Uterus (tissue), 4 donors: ENCODE data around the gene CD2AP. TPM values are rescaled to one million over a fixed set of nuclear protein-coding genes. Genes with fewer than 3 reads are reported as not detected.
"Not testable (repeated sequence)": the region's sequence is repeated elsewhere in the genome, so short reads cannot be mapped to it uniquely, and the experiment has no call there.

Source experiments
- DNase-seq, 2 donors: peaks; one replicate each; pipeline ENCODE4 v3.0.0-alpha.2; 2019 to 2020
- H3K27ac ChIP-seq, 2 donors: fragments of 200-600 bp; sonication (generic); 1 replicate in 1 of 2; 2 replicates in 1 of 2; pipeline ENCODE4 v1.5.1; 2016 to 2018
- H3K27me3 ChIP-seq, 2 donors: fragments of 200-600 bp; sonication (generic); one replicate each; pipeline ENCODE4 v1.5.1; 2018 to 2019; ENCODE audit warnings: control low read depth in 1 of 2
- H3K36me3 ChIP-seq, 2 donors: fragments of 200-600 bp; sonication (generic); one replicate each; pipeline ENCODE4 v1.5.1; 2019; ENCODE audit warnings: control low read depth in 1 of 2
- H3K4me1 ChIP-seq, 2 donors: fragments of 200-600 bp; sonication (generic); one replicate each; pipeline ENCODE4 v1.5.1; 2018 to 2019; ENCODE audit warnings: control low read depth in 1 of 2
- H3K4me3 ChIP-seq, 2 donors: fragments of 200-600 bp; sonication (generic); 1 replicate in 1 of 2; 2 replicates in 1 of 2; pipeline ENCODE4 v1.5.1; 2018 to 2019; ENCODE audit warnings: mild to moderate bottlenecking in 1 of 2
- H3K9me3 ChIP-seq, 2 donors: fragments of 200-600 bp; sonication (generic); one replicate each; pipeline ENCODE4 v1.5.1; 2019; ENCODE audit warnings: control low read depth in 1 of 2
- POLR2A ChIP-seq, 2 donors: fragments of 450-650 bp; IDR thresholded peaks; one replicate each; pipeline ENCODE4 v1.6.1; 2016; ENCODE audit warnings: antibody characterized with exemption in 2 of 2, mild to moderate bottlenecking in 1 of 2, moderate library complexity in 1 of 2
- intact Hi-C: fragments of 100-400 bp; cut with DNase I; formaldehyde crosslinking; loops from one replicate; pipeline ENCODE4 v1.15.1; 2023; ENCODE audit warnings: low total_unique reads
- total RNA-seq, 4 donors: library from RNA; depleted of rRNA in 3 of 4; stranded (reverse); fragments of >200 nt in 3 of 4; gene quantifications; one replicate each; pipeline versions ENCODE4 v1.1.0 to v1.2.4, GENCODE V29; 2014 to 2023
- TF ChIP-seq, protein P1 (sequence below), 4 experiments: fragments of 200-600 bp in 2 of 4; fragments of 450-650 bp in 2 of 4; sonication (generic) in 2 of 4; IDR thresholded peaks; one replicate each; pipeline ENCODE4 v1.5.1; 2016 to 2019; ENCODE audit warnings: antibody characterized with exemption in 4 of 4, mild to moderate bottlenecking in 2 of 4, moderate library complexity in 1 of 4
- donor health status: DM: yes; HTN: yes; CAD: no.

CD2AP gene
- total RNA-seq, 4 donors from 2014 or later: 11.0 to 63.9 (median 24.3) TPM

DNA sequence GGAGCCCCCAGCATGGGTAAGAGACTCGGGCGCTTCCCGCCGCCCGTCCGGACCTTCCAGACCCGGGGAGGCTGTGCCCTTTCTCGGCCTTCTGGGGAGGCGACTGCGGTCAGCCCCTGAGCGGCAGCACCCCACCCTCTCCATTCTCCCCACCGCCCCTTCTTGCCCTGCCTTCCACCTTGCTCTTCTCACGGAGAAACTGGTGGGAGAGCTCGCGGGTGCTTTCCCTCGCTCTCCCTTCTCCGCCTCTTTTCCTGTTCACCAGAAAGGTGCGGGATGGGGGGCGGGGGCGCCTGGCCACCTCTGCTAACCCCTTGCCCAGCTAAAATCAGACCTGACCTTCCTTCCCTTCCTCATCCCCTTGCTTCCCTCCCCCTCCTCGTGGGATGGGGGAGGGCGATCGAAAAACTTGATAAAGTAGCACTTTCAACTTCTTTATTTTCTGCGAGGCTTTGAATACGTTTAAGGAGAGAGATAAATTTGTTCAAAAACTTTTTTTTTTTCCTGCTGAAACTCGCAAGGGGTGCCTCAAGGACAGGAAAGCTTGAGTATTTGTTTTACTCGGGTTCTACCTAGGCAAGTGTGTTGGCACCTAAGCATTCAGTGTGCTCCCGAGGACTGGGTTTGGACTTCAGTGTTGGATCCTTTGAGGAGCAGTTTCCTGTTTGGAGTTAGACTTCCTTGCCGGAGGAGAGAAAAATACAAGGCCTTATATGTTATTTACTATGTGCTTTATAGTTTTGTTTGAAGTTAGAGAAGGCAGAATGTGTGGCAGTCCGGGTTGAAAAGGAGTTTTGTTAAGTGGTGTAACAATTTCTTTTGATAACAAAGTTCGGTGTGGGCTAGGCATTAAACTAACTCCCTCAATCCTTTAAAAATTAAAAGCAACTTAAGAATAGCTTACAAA, 897 bp downstream of the CD2AP start:
- H3K9me3 ChIP-seq: no peaks in the 10 kb centered on the region
- H3K4me1 ChIP-seq: no peaks in the 10 kb centered on the region
- no peak for DNase-seq
- no peaks in the 10 kb centered on the region for H3K27me3 ChIP-seq
- H3K27ac ChIP-seq: peak overlapping the region; percentile 95 to 98
- H3K36me3 ChIP-seq: no peaks in the 10 kb centered on the region
- H3K4me3 ChIP-seq: peak overlapping the region; percentile 80 to 94
- TF ChIP-seq, protein P1, sequence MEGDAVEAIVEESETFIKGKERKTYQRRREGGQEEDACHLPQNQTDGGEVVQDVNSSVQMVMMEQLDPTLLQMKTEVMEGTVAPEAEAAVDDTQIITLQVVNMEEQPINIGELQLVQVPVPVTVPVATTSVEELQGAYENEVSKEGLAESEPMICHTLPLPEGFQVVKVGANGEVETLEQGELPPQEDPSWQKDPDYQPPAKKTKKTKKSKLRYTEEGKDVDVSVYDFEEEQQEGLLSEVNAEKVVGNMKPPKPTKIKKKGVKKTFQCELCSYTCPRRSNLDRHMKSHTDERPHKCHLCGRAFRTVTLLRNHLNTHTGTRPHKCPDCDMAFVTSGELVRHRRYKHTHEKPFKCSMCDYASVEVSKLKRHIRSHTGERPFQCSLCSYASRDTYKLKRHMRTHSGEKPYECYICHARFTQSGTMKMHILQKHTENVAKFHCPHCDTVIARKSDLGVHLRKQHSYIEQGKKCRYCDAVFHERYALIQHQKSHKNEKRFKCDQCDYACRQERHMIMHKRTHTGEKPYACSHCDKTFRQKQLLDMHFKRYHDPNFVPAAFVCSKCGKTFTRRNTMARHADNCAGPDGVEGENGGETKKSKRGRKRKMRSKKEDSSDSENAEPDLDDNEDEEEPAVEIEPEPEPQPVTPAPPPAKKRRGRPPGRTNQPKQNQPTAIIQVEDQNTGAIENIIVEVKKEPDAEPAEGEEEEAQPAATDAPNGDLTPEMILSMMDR (IDR thresholded peaks at IDR 0.05): no peak
- no peak for TF ChIP-seq POLR2A (IDR thresholded peaks at IDR 0.05)
- intact Hi-C loops: no loop called here

DNA sequence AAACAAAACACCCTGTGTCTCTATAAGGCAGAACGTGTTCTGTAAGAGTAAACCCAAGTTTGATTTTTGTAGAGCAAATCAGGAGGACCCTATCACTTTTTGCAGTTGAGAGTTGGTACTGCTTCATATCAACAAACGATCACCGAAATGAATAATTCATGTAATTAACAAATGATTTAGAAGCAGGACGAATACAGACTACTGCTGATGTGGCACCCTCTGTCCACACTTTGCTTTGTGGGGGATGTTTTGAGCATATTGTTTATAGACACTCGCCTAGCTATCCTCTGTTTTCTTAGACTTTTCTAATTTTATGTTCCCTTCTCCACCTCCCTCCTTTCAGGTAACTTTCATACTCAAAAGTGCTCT, 1.5 kb downstream of the CD2AP start:
- no peak for TF ChIP-seq POLR2A (IDR thresholded peaks at IDR 0.05)
- TF ChIP-seq, protein P1 (IDR thresholded peaks at IDR 0.05): no peak
- H3K27ac ChIP-seq: peak overlapping the region in 1 of 2 donors; percentile 95
- intact Hi-C loops: no loop called here
- H3K4me3 ChIP-seq: peak overlapping the region; percentile 80 to 94
- no peaks in the 10 kb centered on the region for H3K27me3 ChIP-seq
- DNase-seq: no peak
- no peaks in the 10 kb centered on the region for H3K9me3 ChIP-seq
- H3K4me1 ChIP-seq: no peaks in the 10 kb centered on the region
- no peaks in the 10 kb centered on the region for H3K36me3 ChIP-seq

DNA sequence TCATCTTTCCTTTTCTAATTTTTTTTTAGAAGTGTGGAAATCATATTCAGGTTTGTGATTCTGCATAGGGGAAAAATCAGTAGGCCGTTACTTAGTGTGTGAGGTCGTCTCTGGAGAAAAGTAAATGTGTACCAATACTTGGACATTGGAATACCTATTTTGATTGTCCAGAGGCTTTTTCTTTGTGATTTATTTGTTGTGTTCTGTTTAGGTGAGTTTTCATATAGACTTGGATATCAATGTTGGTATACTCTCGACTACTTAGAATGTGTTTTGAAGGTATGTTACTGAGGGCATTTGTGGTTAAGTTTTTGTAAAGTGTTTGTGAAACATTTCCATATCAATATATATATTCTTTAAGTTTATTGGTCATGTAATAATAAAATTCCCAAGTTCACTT, 2.3 kb downstream of the CD2AP start:
- H3K27ac ChIP-seq: no peak overlapping the region
- H3K9me3 ChIP-seq: no peaks in the 10 kb centered on the region
- H3K4me3 ChIP-seq: no peak overlapping the region
- no peaks in the 10 kb centered on the region for H3K27me3 ChIP-seq
- no peak for DNase-seq
- no peaks in the 10 kb centered on the region for H3K36me3 ChIP-seq
- TF ChIP-seq, protein P1 (IDR thresholded peaks at IDR 0.05): no peak
- intact Hi-C loops: no loop called here
- H3K4me1 ChIP-seq: no peaks in the 10 kb centered on the region

DNA sequence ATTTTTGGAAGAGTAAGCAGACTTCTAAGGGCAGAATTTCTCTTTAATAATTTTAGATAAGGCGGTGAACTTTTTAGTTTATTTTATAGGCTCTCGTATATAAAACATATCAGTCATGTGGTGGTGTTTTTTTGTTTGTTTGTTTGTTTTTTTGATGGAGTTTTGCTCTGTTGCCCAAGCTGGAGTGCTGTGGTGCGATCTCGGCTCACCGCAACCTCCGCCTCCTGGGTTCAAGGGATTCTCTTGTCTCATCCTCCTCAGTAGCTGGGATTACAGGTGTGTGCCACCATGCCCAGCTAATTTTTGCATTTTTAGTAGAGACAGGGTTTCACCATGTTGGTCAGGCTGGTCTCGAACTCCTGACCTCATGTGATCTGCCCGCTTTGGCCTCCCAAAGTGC, 3.6 kb downstream of the CD2AP start:
- H3K27me3 ChIP-seq, H3K9me3 ChIP-seq, H3K36me3 ChIP-seq, intact Hi-C loops, H3K27ac ChIP-seq, H3K4me3 ChIP-seq, DNase-seq, H3K4me1 ChIP-seq: not testable (repeated sequence)

DNA sequence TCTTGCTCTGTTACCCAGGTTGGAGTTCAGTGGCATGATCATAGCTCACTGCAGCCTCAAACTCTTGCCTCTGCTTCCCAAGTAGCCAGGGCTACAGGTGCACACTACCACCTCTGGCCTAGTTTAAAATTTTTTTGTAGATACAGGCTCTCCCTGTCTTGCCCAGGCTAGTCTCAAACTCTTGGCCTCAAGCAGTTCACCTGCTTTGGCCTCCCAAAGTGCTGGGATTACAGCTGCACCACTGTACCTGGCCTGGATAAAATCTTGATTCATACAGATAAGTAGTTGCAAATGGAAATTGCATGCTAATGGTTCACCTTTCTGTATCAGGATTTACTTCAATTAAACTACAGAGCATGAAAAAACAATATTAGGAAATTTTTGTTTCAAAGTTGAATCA, 4.2 kb downstream of the CD2AP start:
- Histone ChIP-seq H3K36me3 (no peaks in the 10 kb centered on the region), H3K9me3 (no peaks in the 10 kb centered on the region), H3K27ac (no peak overlapping the region), H3K4me3 (no peak overlapping the region), H3K4me1 (no peaks in the 10 kb centered on the region), H3K27me3 (no peaks in the 10 kb centered on the region)
- no peak for TF ChIP-seq POLR2A (IDR thresholded peaks at IDR 0.05)
- TF ChIP-seq, protein P1 (IDR thresholded peaks at IDR 0.05): no peak
- DNase-seq: no peak
- intact Hi-C loops: no loop called here
